ENCODE measurements around the gene SCYGR5. TPM values are rescaled to one million over a fixed set of nuclear protein-coding genes. Genes with fewer than 3 reads are reported as not detected.

The SCYGR5 gene
- total and polyA plus RNA-seq, 2 donors = not detected

- Histone ChIP-seq H3K36me3 (ENCODE audit: insufficient read depth) (peaks cover 2% of the 10 kb centered on the region), H3K4me1 (ENCODE audit: insufficient read depth) (no peaks in the 10 kb centered on the region), H3K27ac (ENCODE audit: low read depth) (no peak overlapping the region), H3K4me3 (ENCODE audit: low read depth, low read length) (no peak overlapping the region)
- DNase-seq (ENCODE audit: extremely low spot score) = no peak
- 55% methylated on average over 3 of the region's 3 CpGs for WGBS
Observed at GRCh38 chr2:227701556-227701955, 35.0 kb downstream of the SCYGR5 start.

GRCh38 chr2:227703280-227703732, 36.7 kb downstream of the SCYGR5 start:
- peaks cover 2% of the 10 kb centered on the region for H3K36me3 ChIP-seq (ENCODE audit: insufficient read depth)
- no peak overlapping the region for H3K4me3 ChIP-seq (ENCODE audit: low read depth, low read length)
- WGBS = 46% methylated on average over 4 of the region's 4 CpGs
- no peak overlapping the region for H3K27ac ChIP-seq (ENCODE audit: low read depth)
- no peaks in the 10 kb centered on the region for H3K4me1 ChIP-seq (ENCODE audit: insufficient read depth)
- no peak for DNase-seq (ENCODE audit: extremely low spot score)

- WGBS = 79% methylated on average over 3 of the region's 3 CpGs
- no peak for DNase-seq (ENCODE audit: extremely low spot score)
- H3K4me3 ChIP-seq (ENCODE audit: low read depth, low read length) = no peak overlapping the region
- H3K36me3 ChIP-seq (ENCODE audit: insufficient read depth) = peaks cover 2% of the 10 kb centered on the region
- H3K4me1 ChIP-seq (ENCODE audit: insufficient read depth) = no peaks in the 10 kb centered on the region
- no peak overlapping the region for H3K27ac ChIP-seq (ENCODE audit: low read depth)
Observed at GRCh38 chr2:227703961-227704360, 37.4 kb downstream of the SCYGR5 start.

GRCh38 chr2:227706859-227707258, 40.3 kb downstream of the SCYGR5 start:
- peaks cover 2% of the 10 kb centered on the region for H3K36me3 ChIP-seq (ENCODE audit: insufficient read depth)
- no peak for DNase-seq (ENCODE audit: extremely low spot score)
- no peaks in the 10 kb centered on the region for H3K4me1 ChIP-seq (ENCODE audit: insufficient read depth)
- 89% methylated on average over 4 of the region's 4 CpGs for WGBS
- no peak overlapping the region for H3K27ac ChIP-seq (ENCODE audit: low read depth)
- no peak overlapping the region for H3K4me3 ChIP-seq (ENCODE audit: low read depth, low read length)

- H3K36me3 ChIP-seq (ENCODE audit: insufficient read depth) = peaks cover 2% of the 10 kb centered on the region
- WGBS = 88% methylated on average over 6 of the region's 6 CpGs
- H3K4me1 ChIP-seq (ENCODE audit: insufficient read depth) = no peaks in the 10 kb centered on the region
- no peak overlapping the region for H3K4me3 ChIP-seq (ENCODE audit: low read depth, low read length)
- no peak overlapping the region for H3K27ac ChIP-seq (ENCODE audit: low read depth)
- no peak for DNase-seq (ENCODE audit: extremely low spot score)
Observed at GRCh38 chr2:227707390-227707789, 40.8 kb downstream of the SCYGR5 start.

GRCh38 chr2:227710986-227711385, 44.4 kb downstream of the SCYGR5 start:
- DNase-seq (ENCODE audit: extremely low spot score) = no peak
- 92% methylated on average over 7 of the region's 7 CpGs for WGBS
- Histone ChIP-seq H3K36me3 (ENCODE audit: insufficient read depth) (no peaks in the 10 kb centered on the region), H3K4me3 (ENCODE audit: low read depth, low read length) (no peak overlapping the region), H3K4me1 (ENCODE audit: insufficient read depth) (no peaks in the 10 kb centered on the region), H3K27ac (ENCODE audit: low read depth) (no peak overlapping the region)

- Histone ChIP-seq H3K4me3 (ENCODE audit: low read depth, low read length) (no peak overlapping the region), H3K27ac (ENCODE audit: low read depth) (no peak overlapping the region), H3K36me3 (ENCODE audit: insufficient read depth) (no peaks in the 10 kb centered on the region), H3K4me1 (ENCODE audit: insufficient read depth) (no peaks in the 10 kb centered on the region)
- 98% methylated on average over 1 of the region's 1 CpG for WGBS
- DNase-seq (ENCODE audit: extremely low spot score) = no peak
Observed at GRCh38 chr2:227713291-227713690, 46.7 kb downstream of the SCYGR5 start.

- Histone ChIP-seq H3K4me1 (ENCODE audit: insufficient read depth) (no peaks in the 10 kb centered on the region), H3K4me3 (ENCODE audit: low read depth, low read length) (no peak overlapping the region), H3K36me3 (ENCODE audit: insufficient read depth) (no peaks in the 10 kb centered on the region), H3K27ac (ENCODE audit: low read depth) (no peak overlapping the region)
- WGBS = 97% methylated on average over 2 of the region's 2 CpGs
- DNase-seq (ENCODE audit: extremely low spot score) = no peak
Observed at GRCh38 chr2:227716501-227716900, 49.9 kb downstream of the SCYGR5 start.

Other genes with a start within 250 kb of the SCYGR5 start
- gene AGFG1, start 194.6 kb upstream of the SCYGR5 start, total RNA-seq = 49.0 TPM
- 46.4 TPM for gene AGFG1, start 194.6 kb upstream of the SCYGR5 start, polyA plus RNA-seq
- gene SCYGR2, start 67.9 kb upstream of the SCYGR5 start, total RNA-seq = not detected
- gene SCYGR2, start 67.9 kb upstream of the SCYGR5 start, polyA plus RNA-seq = not detected
- not detected for gene SCYGR3, start 52.0 kb upstream of the SCYGR5 start, total RNA-seq
- not detected for gene SCYGR3, start 52.0 kb upstream of the SCYGR5 start, polyA plus RNA-seq
- not detected for gene SCYGR4, start 49.3 kb upstream of the SCYGR5 start, total RNA-seq
- gene SCYGR4, start 49.3 kb upstream of the SCYGR5 start, polyA plus RNA-seq = not detected
- 1.4 TPM for gene SLC19A3, start 51.2 kb downstream of the SCYGR5 start, total RNA-seq
- 1.4 TPM for gene SLC19A3, start 51.2 kb downstream of the SCYGR5 start, polyA plus RNA-seq
- gene SCYGR6, start 58.0 kb downstream of the SCYGR5 start, total RNA-seq = not detected
- gene SCYGR6, start 58.0 kb downstream of the SCYGR5 start, polyA plus RNA-seq = not detected
- not detected for gene SCYGR7, start 61.5 kb downstream of the SCYGR5 start, total RNA-seq
- not detected for gene SCYGR7, start 61.5 kb downstream of the SCYGR5 start, polyA plus RNA-seq
- gene SCYGR8, start 79.1 kb downstream of the SCYGR5 start, total RNA-seq = not detected
- gene SCYGR8, start 79.1 kb downstream of the SCYGR5 start, polyA plus RNA-seq = not detected
- not detected for gene CCL20, start 147.0 kb downstream of the SCYGR5 start, total RNA-seq
- gene CCL20, start 147.0 kb downstream of the SCYGR5 start, polyA plus RNA-seq = 1.5 TPM
- gene DAW1, start 204.8 kb downstream of the SCYGR5 start, total RNA-seq = 0.16 TPM
- gene DAW1, start 204.8 kb downstream of the SCYGR5 start, polyA plus RNA-seq = not detected